Tibial nerve (tissue), 4 donors: ENCODE data around the gene ARMC9. TPM values are rescaled to one million over a fixed set of nuclear protein-coding genes. Genes with fewer than 3 reads are reported as not detected.
A peak's percentile ranks its signal among the peaks of the same experiment; 100 is the strongest.

Source experiments
- DNase-seq, 2 donors: peaks; one replicate each; pipeline ENCODE4 v3.0.0-alpha.2; 2019; ENCODE audit warnings: low spot score in 2 of 2
- H3K27ac ChIP-seq, 4 donors: fragments of 200-600 bp; sonication (generic) in 3 of 4; one replicate each; pipeline ENCODE4 v1.5.1; 2017 to 2019; ENCODE audit warnings: mild to moderate bottlenecking in 1 of 4
- H3K27me3 ChIP-seq, 2 donors: fragments of 200-600 bp; sonication (generic) in 1 of 2; one replicate each; pipeline versions ENCODE4 v1.5.1 to v1.6.0; 2017 to 2019
- H3K36me3 ChIP-seq, 3 donors: fragments of 200-600 bp; sonication (generic); one replicate each; pipeline ENCODE4 v1.5.1; 2018 to 2019
- H3K4me1 ChIP-seq, 4 donors: fragments of 200-600 bp; sonication (generic) in 3 of 4; one replicate each; pipeline ENCODE4 v1.5.1; 2017 to 2019
- H3K4me3 ChIP-seq, 4 donors: fragments of 200-600 bp; sonication (generic) in 3 of 4; one replicate each; pipeline ENCODE4 v1.5.1; 2017 to 2019; ENCODE audit warnings: mild to moderate bottlenecking in 1 of 4, moderate library complexity in 1 of 4
- H3K9me3 ChIP-seq, 4 donors: fragments of 200-600 bp; sonication (generic) in 3 of 4; one replicate each; pipeline ENCODE4 v1.5.1; 2017 to 2019
- EP300 ChIP-seq, 2 donors: sonication (generic); formaldehyde crosslinking; IDR thresholded peaks; one replicate each; pipeline ENCODE4 v1.6.1; 2017; ENCODE audit warnings: antibody characterized with exemption in 2 of 2, mild to moderate bottlenecking in 1 of 2
- POLR2A ChIP-seq, 2 donors: fragments of 450-650 bp; IDR thresholded peaks; one replicate each; pipeline ENCODE4 v1.6.1; 2017; ENCODE audit warnings: antibody characterized with exemption in 2 of 2, mild to moderate bottlenecking in 2 of 2, moderate library complexity in 2 of 2
- WGBS, 2 donors: methylation state at CpG; one replicate each; pipeline ENCODE4 v1.1.5; 2018; 5-methylcytosine and 5-hydroxymethylcytosine counted together
- total RNA-seq, 4 donors: library from RNA; depleted of rRNA; stranded (reverse); fragments of >200 nt; gene quantifications; one replicate each; pipeline ENCODE4 v1.1.0, GENCODE V29; 2016
- TF ChIP-seq, protein P1 (sequence below), 5 experiments: fragments of 200-600 bp in 3 of 5; fragments of 450-650 bp in 2 of 5; sonication (generic) in 3 of 5; IDR thresholded peaks; one replicate each; pipeline ENCODE4 v1.5.1; 2016 to 2019; ENCODE audit warnings: antibody characterized with exemption in 5 of 5, mild to moderate bottlenecking in 3 of 5, moderate library complexity in 2 of 5

ARMC9 gene
- total RNA-seq, 4 donors from 2014 or later, result 8.7 to 30.0 (median 18.6) TPM

- peaks cover 0 to 21% (median 0%) of the 10 kb centered on the region in 3 donors for H3K36me3 ChIP-seq
- 77 to 79% methylated on average over 7 of the region's 7 CpGs for WGBS, 2 donors
- H3K27ac ChIP-seq, result peak overlapping the region in 3 of 4 donors; percentile 9 to 82 (median 78)
- H3K4me1 ChIP-seq, result peaks cover 0 to 28% (median 9%) of the 10 kb centered on the region in 4 donors
- no peaks in the 10 kb centered on the region for H3K27me3 ChIP-seq
- DNase-seq, result no peak
- TF ChIP-seq POLR2A (IDR thresholded peaks at IDR 0.05) (no peak), EP300 (IDR thresholded peaks at IDR 0.05) (no peak)
- TF ChIP-seq, protein P1, sequence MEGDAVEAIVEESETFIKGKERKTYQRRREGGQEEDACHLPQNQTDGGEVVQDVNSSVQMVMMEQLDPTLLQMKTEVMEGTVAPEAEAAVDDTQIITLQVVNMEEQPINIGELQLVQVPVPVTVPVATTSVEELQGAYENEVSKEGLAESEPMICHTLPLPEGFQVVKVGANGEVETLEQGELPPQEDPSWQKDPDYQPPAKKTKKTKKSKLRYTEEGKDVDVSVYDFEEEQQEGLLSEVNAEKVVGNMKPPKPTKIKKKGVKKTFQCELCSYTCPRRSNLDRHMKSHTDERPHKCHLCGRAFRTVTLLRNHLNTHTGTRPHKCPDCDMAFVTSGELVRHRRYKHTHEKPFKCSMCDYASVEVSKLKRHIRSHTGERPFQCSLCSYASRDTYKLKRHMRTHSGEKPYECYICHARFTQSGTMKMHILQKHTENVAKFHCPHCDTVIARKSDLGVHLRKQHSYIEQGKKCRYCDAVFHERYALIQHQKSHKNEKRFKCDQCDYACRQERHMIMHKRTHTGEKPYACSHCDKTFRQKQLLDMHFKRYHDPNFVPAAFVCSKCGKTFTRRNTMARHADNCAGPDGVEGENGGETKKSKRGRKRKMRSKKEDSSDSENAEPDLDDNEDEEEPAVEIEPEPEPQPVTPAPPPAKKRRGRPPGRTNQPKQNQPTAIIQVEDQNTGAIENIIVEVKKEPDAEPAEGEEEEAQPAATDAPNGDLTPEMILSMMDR (IDR thresholded peaks at IDR 0.05), result no peak
- H3K4me3 ChIP-seq, result no peak overlapping the region
- no peaks in the 10 kb centered on the region for H3K9me3 ChIP-seq
Measured at GRCh38 chr2:231161252-231161839, 37.1 kb upstream of the ARMC9 start.

DNA sequence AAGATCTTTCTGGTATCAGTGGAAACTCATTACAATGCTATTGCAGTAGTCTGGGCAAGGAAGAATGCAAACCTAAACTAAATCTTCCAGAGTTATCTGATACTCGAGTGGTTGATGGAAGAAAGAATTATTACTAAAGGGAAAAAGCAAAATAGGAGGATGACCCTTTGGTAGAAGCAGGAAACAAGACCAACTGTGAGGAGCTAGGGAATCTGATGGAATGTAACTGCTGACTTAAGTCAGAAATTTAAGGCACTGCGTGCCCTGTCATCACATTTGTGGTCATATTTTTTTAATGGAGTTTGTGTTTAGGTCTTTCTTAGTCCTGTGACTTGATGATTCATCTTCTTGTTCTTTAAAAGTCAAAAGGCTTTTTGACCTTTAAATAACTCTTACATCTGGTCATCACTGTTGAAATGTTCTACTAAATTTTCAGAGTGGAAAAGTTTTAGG is 36.5 kb upstream of the ARMC9 start:
- TF ChIP-seq POLR2A (IDR thresholded peaks at IDR 0.05) (no peak), EP300 (IDR thresholded peaks at IDR 0.05) (peak; percentile 38 to 73)
- TF ChIP-seq, protein P1 (IDR thresholded peaks at IDR 0.05), result no peak
- DNase-seq, result no peak
- Histone ChIP-seq H3K27ac (peak overlapping the region in 3 of 4 donors; percentile 9 to 82 (median 78)), H3K4me3 (no peak overlapping the region), H3K36me3 (peaks cover 0 to 26% (median 0%) of the 10 kb centered on the region in 3 donors), H3K4me1 (peaks cover 0 to 28% (median 9%) of the 10 kb centered on the region in 4 donors), H3K9me3 (no peaks in the 10 kb centered on the region), H3K27me3 (no peaks in the 10 kb centered on the region)
- 16 to 17% methylated on average over 2 of the region's 2 CpGs for WGBS, 2 donors

DNA sequence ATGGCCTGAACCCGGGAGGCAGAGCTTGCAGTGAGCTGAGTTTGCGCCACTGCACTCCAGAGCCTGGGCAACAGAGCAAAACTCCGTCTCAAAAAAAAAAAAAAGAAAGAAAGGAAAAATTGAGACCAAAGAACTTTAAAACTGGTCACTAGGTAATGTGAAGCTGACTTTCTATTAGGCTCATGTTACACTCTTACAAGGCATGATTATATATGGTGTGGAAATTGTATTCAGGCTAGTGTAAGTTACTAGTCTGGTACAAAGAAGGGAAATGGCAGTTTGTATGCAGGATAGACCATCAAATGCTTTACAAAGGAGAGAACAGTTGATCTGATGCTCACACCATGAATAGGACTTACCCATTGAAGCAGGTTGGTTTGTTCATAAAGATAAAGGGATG is 35.4 kb upstream of the ARMC9 start:
- H3K36me3 ChIP-seq, result peaks cover 0 to 37% (median 0%) of the 10 kb centered on the region in 3 donors
- H3K9me3 ChIP-seq, result no peaks in the 10 kb centered on the region
- H3K27me3 ChIP-seq, result no peaks in the 10 kb centered on the region
- no peak overlapping the region for H3K4me3 ChIP-seq
- H3K27ac ChIP-seq, result peak overlapping the region in 1 of 4 donors; percentile 78
- peaks cover 0 to 28% (median 9%) of the 10 kb centered on the region in 4 donors for H3K4me1 ChIP-seq
- 91 to 94% methylated on average over 3 of the region's 3 CpGs for WGBS, 2 donors
- TF ChIP-seq POLR2A (IDR thresholded peaks at IDR 0.05) (no peak), EP300 (IDR thresholded peaks at IDR 0.05) (no peak)
- TF ChIP-seq, protein P1 (IDR thresholded peaks at IDR 0.05), result no peak
- DNase-seq, result no peak

DNA sequence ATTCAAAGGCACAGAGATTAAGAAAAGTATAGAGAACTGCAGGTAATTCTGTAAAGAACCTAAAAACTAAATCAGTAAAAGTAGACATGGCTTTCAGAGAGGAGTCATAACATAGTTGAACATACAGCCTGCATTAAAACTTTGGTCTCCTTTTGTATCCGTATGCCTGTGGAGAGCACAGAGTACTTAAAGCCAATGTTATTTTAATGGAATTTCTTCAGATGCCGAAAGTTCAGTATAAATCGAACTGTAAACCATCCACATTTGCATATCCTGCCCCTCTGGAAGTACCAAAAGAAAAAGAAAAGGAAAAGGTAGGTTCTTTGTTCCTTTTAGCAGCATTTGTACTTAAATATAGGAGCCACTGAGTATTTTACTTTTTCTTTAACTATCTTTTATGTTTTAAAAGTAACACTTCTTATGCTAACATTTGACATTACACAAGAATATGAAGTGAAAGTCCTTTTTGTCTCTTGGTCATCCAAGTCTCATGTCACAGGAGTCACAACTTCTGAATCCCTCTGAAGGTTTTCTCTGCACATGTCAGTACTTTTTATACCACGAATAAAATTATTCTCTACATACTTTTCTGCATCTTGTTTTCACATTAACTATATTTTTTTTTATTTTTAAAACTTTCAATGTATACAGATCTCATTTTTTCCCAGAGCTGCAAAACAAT is 34.9 kb upstream of the ARMC9 start:
- Histone ChIP-seq H3K36me3 (peaks cover 0 to 41% (median 0%) of the 10 kb centered on the region in 3 donors), H3K27ac (peak overlapping the region in 1 of 4 donors; percentile 78)

More for the DNA sequence above, 34.9 kb upstream of the ARMC9 start:
- 66 to 72% methylated on average over 4 of the region's 4 CpGs for WGBS, 2 donors
- Histone ChIP-seq H3K4me1 (peaks cover 0 to 28% (median 9%) of the 10 kb centered on the region in 4 donors), H3K4me3 (no peak overlapping the region), H3K9me3 (no peaks in the 10 kb centered on the region), H3K27me3 (no peaks in the 10 kb centered on the region)
- no peak for TF ChIP-seq EP300 (IDR thresholded peaks at IDR 0.05)
- TF ChIP-seq POLR2A (IDR thresholded peaks at IDR 0.05), result no peak
- TF ChIP-seq, protein P1 (IDR thresholded peaks at IDR 0.05), result no peak
- DNase-seq, result no peak
